ENCODE measurements around the gene CYP4B1. TPM values are rescaled to one million over a fixed set of nuclear protein-coding genes. Genes with fewer than 3 reads are reported as not detected.
A peak's percentile ranks its signal among the peaks of the same experiment; 100 is the strongest.

The CYP4B1 gene
- total RNA-seq (not detected in 2 replicates), polyA plus RNA-seq (not detected in 2 replicates), polyA minus RNA-seq (ENCODE audit: low replicate concordance) (not detected in 2 replicates)
- not detected in 2 replicates for polyA plus RNA-seq (2012)

DNA sequence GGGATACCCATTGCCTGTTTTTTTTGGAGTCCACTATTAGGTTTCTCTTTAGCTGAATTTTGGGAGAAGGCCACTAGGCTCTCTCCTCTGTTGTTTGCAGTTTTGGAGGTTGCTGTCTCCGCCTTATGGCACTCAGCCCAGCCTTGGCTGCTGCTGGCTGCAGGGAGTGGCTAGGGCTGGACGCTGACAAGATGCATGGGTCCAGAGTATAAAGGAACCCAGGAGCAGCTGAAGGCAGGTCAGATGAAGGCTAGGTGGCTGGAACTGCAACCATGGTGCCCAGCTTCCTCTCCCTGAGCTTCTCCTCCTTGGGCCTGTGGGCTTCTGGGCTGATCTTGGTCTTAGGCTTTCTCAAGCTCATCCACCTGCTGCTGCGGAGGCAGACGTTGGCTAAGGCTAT lies at the start of gene CYP4B1:
CYP4B1 (plus strand) TSS at position 237 of the 400 bp plus-strand sequence; CDS start at position 273, 36 bp downstream.
- no peak for DNase-seq (ENCODE audit: low read depth in 2 of 2)
- H3K4me2 ChIP-seq (ENCODE audit: extremely low read depth, insufficient read depth, low read length): no peak within 1 kb of the TSS
- H3K4me1 ChIP-seq (ENCODE audit: control insufficient read depth, extremely low read depth, insufficient read depth, low read length): no peaks in the 10 kb centered on the region
- TF ChIP-seq CTCF (conservative IDR thresholded peaks at IDR 0.05 in 1 of 2, IDR thresholded peaks at IDR 0.05 in 1 of 2; ENCODE audit: low read depth in 1 of 2, low read length in 2 of 2) (no peak), EZH2 (IDR thresholded peaks at IDR 0.05; ENCODE audit: low read length, missing control alignments) (no peak)
- no peaks in the 10 kb centered on the region for H3K9me3 ChIP-seq (ENCODE audit: control insufficient read depth, insufficient read depth, low read depth, low read length)
- no peak within 1 kb of the TSS for H3K27ac ChIP-seq (ENCODE audit: insufficient read depth, low read length)
- no peaks in the 10 kb centered on the region for H3K27me3 ChIP-seq (ENCODE audit: control insufficient read depth, insufficient read depth, low read length)
- no peak within 1 kb of the TSS for H3K4me3 ChIP-seq (replicated peaks in 1 of 4; ENCODE audit: control extremely low read depth in 1 of 4, insufficient read depth in 1 of 4, low read depth in 3 of 4, low read length in 4 of 4)
- no peaks in the 10 kb centered on the region for H3K36me3 ChIP-seq (ENCODE audit: control insufficient read depth, insufficient read depth, low read length)
- H3K79me2 ChIP-seq (ENCODE audit: control insufficient read depth, insufficient read depth, low read length): no peaks in the 10 kb centered on the region
- no peak within 1 kb of the TSS for H3K9ac ChIP-seq (ENCODE audit: insufficient read depth, low read length)
- H4K20me1 ChIP-seq (ENCODE audit: control insufficient read depth, extremely low read depth, insufficient read depth, low read length): no peaks in the 10 kb centered on the region
- no peak within 1 kb of the TSS for H2AFZ ChIP-seq (ENCODE audit: low read length)

- Histone ChIP-seq H4K20me1 (ENCODE audit: control insufficient read depth, extremely low read depth, insufficient read depth, low read length) (no peaks in the 10 kb centered on the region), H3K79me2 (ENCODE audit: control insufficient read depth, insufficient read depth, low read length) (no peaks in the 10 kb centered on the region), H2AFZ (ENCODE audit: low read length) (no peak overlapping the region), H3K36me3 (ENCODE audit: control insufficient read depth, insufficient read depth, low read length) (no peaks in the 10 kb centered on the region), H3K27me3 (ENCODE audit: control insufficient read depth, insufficient read depth, low read length) (no peaks in the 10 kb centered on the region), H3K9me3 (ENCODE audit: control insufficient read depth, insufficient read depth, low read depth, low read length) (no peaks in the 10 kb centered on the region), H3K4me2 (ENCODE audit: extremely low read depth, insufficient read depth, low read length) (no peak overlapping the region), H3K27ac (ENCODE audit: insufficient read depth, low read length) (no peak overlapping the region), H3K4me3 (replicated peaks in 1 of 4; ENCODE audit: control extremely low read depth in 1 of 4, insufficient read depth in 1 of 4, low read depth in 3 of 4, low read length in 4 of 4) (no peak overlapping the region), H3K4me1 (ENCODE audit: control insufficient read depth, extremely low read depth, insufficient read depth, low read length) (no peaks in the 10 kb centered on the region), H3K9ac (ENCODE audit: insufficient read depth, low read length) (no peak overlapping the region)
- TF ChIP-seq CTCF (conservative IDR thresholded peaks at IDR 0.05 in 1 of 2, IDR thresholded peaks at IDR 0.05 in 1 of 2; ENCODE audit: low read depth in 1 of 2, low read length in 2 of 2): no peak
- DNase-seq (ENCODE audit: low read depth in 2 of 2): peak in 1 of 2 donors; percentile 42
These were observed 49.4 kb upstream of the CYP4B1 start for GRCh38 chr1:46749404-46749803.

DNA sequence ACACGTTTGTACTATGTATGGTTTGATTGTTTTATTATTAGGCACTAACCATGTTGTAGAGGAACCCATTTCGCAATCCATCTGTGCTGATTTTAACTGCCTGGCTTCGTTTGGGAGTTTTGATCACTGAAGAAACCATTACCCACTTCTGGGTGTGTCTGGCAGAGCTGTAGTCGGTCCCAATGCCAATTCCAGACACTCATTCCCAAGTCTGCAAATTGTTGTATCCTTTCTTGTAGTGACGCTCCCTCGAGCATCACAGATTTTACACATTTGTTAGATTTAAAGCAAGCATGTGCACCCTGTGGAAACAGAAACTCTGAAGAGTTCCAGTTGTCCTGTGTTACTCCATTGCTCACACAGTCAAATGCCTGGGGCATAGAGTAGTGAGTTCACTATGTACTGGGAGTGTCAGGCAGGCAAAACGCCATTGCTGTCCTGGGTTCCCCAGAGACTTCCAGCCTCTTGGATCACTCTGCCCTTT lies 48.9 kb upstream of the CYP4B1 start:
- H4K20me1 ChIP-seq (ENCODE audit: control insufficient read depth, extremely low read depth, insufficient read depth, low read length): no peaks in the 10 kb centered on the region
- H3K4me1 ChIP-seq (ENCODE audit: control insufficient read depth, extremely low read depth, insufficient read depth, low read length): no peaks in the 10 kb centered on the region
- H2AFZ ChIP-seq (ENCODE audit: low read length): no peak overlapping the region
- no peak overlapping the region for H3K27ac ChIP-seq (ENCODE audit: insufficient read depth, low read length)
- H3K79me2 ChIP-seq (ENCODE audit: control insufficient read depth, insufficient read depth, low read length): no peaks in the 10 kb centered on the region
- no peak overlapping the region for H3K9ac ChIP-seq (ENCODE audit: insufficient read depth, low read length)
- H3K36me3 ChIP-seq (ENCODE audit: control insufficient read depth, insufficient read depth, low read length): no peaks in the 10 kb centered on the region
- DNase-seq (ENCODE audit: low read depth in 2 of 2): no peak
- no peaks in the 10 kb centered on the region for H3K27me3 ChIP-seq (ENCODE audit: control insufficient read depth, insufficient read depth, low read length)
- no peak overlapping the region for H3K4me3 ChIP-seq (replicated peaks in 1 of 4; ENCODE audit: control extremely low read depth in 1 of 4, insufficient read depth in 1 of 4, low read depth in 3 of 4, low read length in 4 of 4)
- TF ChIP-seq EZH2 (IDR thresholded peaks at IDR 0.05; ENCODE audit: low read length, missing control alignments) (no peak), CTCF (conservative IDR thresholded peaks at IDR 0.05 in 1 of 2, IDR thresholded peaks at IDR 0.05 in 1 of 2; ENCODE audit: low read depth in 1 of 2, low read length in 2 of 2) (no peak)
- no peaks in the 10 kb centered on the region for H3K9me3 ChIP-seq (ENCODE audit: control insufficient read depth, insufficient read depth, low read depth, low read length)
- no peak overlapping the region for H3K4me2 ChIP-seq (ENCODE audit: extremely low read depth, insufficient read depth, low read length)
